ENCODE measurements around the gene PPP6R3. TPM values are rescaled to one million over a fixed set of nuclear protein-coding genes. Genes with fewer than 3 reads are reported as not detected.
A peak's percentile ranks its signal among the peaks of the same experiment; 100 is the strongest.

PPP6R3 gene
- total RNA-seq, 3 donors from 2014 or later = 126 to 129 (median 128) TPM

DNA sequence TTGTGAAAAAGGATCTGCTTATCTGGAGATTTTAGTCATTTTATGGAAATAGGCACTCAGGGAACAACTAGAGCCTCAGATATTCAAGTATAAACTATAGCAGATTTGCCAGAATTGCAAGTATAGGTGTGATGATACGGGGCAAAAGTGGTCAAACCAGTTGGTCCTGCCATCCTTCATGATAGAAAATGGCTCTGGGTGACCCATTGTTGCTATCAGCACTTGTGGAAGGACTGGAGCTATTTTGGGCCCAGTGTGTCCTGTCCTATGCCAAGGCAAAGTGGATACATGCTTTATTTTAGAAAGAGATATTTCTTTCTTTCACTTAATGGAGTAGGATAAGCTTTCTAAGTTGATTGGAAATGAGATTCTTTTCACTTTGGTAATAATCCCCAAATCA lies 85.2 kb downstream of the PPP6R3 start:
- no peak for ATAC-seq
- no peak for DNase-seq
- no peak overlapping the region for H3K4me3 Mint-ChIP-seq
- peaks cover 74% of the 10 kb centered on the region for H3K4me1 Mint-ChIP-seq (ENCODE audit: low read depth)
- H3K9me3 Mint-ChIP-seq = no peaks in the 10 kb centered on the region
- peaks cover 55% of the 10 kb centered on the region for H3K36me3 Mint-ChIP-seq (ENCODE audit: insufficient read depth)
- H3K27me3 Mint-ChIP-seq (ENCODE audit: low read depth) = no peaks in the 10 kb centered on the region

DNA sequence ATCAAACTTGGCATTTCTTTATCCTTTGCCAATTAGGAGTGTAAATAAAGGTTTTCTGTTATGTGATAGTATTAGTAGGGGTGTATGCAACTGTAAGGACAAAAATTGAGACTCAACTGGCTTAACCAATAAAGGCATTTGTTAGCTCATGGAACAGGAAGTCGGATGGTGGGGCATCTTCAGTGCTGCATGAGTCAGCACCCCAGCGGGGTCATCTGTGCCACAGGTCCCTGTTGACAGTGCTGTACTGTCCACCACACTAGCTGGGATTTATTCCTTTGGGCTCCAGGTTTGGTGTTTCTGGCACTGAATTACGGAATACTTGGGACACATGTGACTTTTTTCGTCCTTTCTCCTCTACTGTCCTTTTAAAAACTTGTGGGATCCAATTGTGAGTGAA lies 86.0 kb downstream of the PPP6R3 start:
- H3K36me3 Mint-ChIP-seq (ENCODE audit: insufficient read depth) = peaks cover 52% of the 10 kb centered on the region
- no peaks in the 10 kb centered on the region for H3K9me3 Mint-ChIP-seq
- peaks cover 73% of the 10 kb centered on the region for H3K4me1 Mint-ChIP-seq (ENCODE audit: low read depth)
- no peaks in the 10 kb centered on the region for H3K27me3 Mint-ChIP-seq (ENCODE audit: low read depth)
- no peak for ATAC-seq
- no peak overlapping the region for H3K4me3 Mint-ChIP-seq
- DNase-seq = no peak

DNA sequence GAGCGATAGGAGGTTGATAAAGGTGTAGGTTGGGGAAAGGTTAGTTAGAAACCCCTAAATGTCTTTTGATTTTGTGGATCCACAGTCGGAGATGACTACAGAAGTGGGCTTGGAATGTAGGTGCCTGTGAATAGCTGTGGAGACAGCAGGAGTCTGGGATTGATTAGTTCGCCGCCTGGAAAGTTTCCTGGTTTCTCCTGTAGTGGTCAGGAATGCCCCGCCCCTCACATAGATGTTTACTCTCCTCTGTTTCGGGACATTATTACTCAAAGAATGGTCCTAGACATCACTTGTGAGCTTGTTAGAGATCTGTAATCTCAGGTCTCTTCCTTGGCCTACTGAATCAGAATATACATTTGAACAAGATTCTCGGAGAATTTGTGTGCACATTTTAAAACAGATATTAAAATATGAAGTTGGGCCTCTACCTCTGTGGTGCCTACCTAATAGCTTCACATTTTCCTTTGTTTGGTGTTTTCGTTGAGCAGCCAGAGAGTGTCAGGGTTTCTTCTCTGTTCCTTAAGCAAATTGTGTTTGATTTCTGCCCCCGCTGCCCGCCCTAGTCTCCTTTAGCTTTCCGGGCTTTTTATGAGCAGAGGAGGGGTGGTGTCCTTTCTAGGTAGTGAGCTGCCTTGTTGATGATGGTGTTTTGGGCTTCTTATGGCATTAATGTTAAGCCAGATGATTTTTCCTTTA lies 89.4 kb downstream of the PPP6R3 start:
- no peaks in the 10 kb centered on the region for H3K9me3 Mint-ChIP-seq
- peak; percentile 34 to 42 for ATAC-seq
- peaks cover 53% of the 10 kb centered on the region for H3K36me3 Mint-ChIP-seq (ENCODE audit: insufficient read depth)
- peaks cover 70% of the 10 kb centered on the region for H3K4me1 Mint-ChIP-seq (ENCODE audit: low read depth)
- DNase-seq = no peak
- no peaks in the 10 kb centered on the region for H3K27me3 Mint-ChIP-seq (ENCODE audit: low read depth)
- peak overlapping the region; percentile 66 for H3K4me3 Mint-ChIP-seq

DNA sequence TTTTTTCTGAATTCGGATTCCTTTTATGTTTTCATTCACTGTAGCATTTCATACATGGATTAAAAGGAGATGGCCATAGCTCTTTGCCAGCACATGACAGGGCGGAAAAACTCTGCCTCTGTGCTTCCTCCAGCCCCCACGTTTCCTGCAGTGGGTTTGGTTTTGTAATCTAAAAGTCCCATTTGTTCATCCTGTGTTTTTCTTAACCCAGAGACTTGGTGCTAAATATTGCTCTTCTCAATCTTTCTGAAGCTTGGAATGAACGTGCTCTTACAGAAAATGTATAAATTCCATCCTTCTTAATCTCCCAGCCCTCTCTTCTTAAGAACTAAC lies 89.9 kb downstream of the PPP6R3 start:
- ATAC-seq (peak; percentile 59 to 62), DNase-seq (peak; percentile 23)
- Mint-ChIP-seq H3K27me3 (ENCODE audit: low read depth) (no peaks in the 10 kb centered on the region), H3K36me3 (ENCODE audit: insufficient read depth) (peaks cover 53% of the 10 kb centered on the region), H3K4me1 (ENCODE audit: low read depth) (peaks cover 66% of the 10 kb centered on the region), H3K4me3 (peak overlapping the region; percentile 66), H3K9me3 (no peaks in the 10 kb centered on the region)

DNA sequence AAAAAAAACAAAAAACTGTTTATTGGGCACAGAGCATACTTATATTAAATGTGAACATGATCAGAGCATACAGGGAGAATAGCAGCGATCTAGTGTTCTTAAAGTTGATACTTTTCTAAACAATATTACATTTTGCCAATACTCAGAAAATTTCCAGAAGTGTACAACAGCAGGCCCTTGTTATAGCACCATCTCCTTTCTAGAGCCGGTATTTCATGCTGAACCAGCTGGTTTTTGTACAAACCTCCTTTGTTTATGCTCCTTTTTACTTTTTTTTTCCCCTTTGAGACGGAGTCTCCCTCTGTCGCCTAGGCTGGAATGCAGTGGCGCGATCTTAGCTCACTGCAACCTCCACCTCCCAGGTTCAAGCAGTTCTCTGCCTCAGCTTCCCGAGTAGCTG lies 90.7 kb downstream of the PPP6R3 start:
- no peaks in the 10 kb centered on the region for H3K9me3 Mint-ChIP-seq
- H3K4me3 Mint-ChIP-seq = no peak overlapping the region
- H3K27me3 Mint-ChIP-seq (ENCODE audit: low read depth) = no peaks in the 10 kb centered on the region
- no peak for DNase-seq
- peaks cover 64% of the 10 kb centered on the region for H3K4me1 Mint-ChIP-seq (ENCODE audit: low read depth)
- ATAC-seq = no peak
- peaks cover 54% of the 10 kb centered on the region for H3K36me3 Mint-ChIP-seq (ENCODE audit: insufficient read depth)

DNA sequence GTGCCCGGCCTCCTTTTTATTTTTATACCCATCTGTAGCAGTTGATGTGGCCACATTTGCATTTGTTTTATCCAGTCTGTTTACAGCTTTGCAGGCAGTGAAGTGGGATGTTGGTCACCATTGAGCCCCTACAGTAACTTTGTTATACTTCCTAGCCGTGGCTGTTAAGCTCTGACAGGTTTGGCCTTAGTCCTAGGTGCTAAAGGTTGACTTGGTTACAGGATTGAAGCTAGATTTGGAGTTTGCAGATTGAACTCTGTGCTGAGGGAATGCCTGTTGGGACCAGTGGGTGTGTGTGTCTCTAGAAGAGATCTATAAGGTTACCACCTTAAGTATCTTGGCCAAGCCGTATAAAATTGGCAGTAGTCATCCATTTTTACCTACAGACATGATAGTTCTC lies 91.2 kb downstream of the PPP6R3 start:
- H3K9me3 Mint-ChIP-seq = no peaks in the 10 kb centered on the region
- no peak overlapping the region for H3K4me3 Mint-ChIP-seq
- ATAC-seq (no peak), DNase-seq (no peak)
- H3K36me3 Mint-ChIP-seq (ENCODE audit: insufficient read depth) = peaks cover 53% of the 10 kb centered on the region
- peaks cover 58% of the 10 kb centered on the region for H3K4me1 Mint-ChIP-seq (ENCODE audit: low read depth)
- no peaks in the 10 kb centered on the region for H3K27me3 Mint-ChIP-seq (ENCODE audit: low read depth)

DNA sequence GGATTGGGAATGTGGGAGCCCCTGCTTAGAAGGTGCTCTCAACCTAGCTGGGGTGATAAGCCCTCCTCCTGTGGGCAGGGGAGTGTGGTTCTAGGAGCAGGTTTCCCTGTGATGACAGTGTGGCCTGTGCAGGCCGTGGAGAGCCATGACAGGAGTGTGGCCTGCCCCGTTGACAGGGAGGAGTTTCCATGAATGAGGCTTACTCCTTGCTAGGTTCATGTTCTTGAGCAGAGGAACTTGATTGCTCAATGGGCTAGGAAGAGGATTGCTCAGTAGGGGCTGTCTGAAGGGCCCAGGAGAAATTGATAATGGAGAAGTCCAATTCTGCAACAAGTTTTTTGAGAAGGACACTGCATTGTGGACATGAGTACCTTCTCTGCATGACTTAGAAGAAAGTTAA lies 92.0 kb downstream of the PPP6R3 start:
- no peaks in the 10 kb centered on the region for H3K27me3 Mint-ChIP-seq (ENCODE audit: low read depth)
- H3K4me1 Mint-ChIP-seq (ENCODE audit: low read depth) = peaks cover 50% of the 10 kb centered on the region
- no peak for ATAC-seq
- H3K4me3 Mint-ChIP-seq = no peak overlapping the region
- DNase-seq = no peak
- H3K9me3 Mint-ChIP-seq = no peaks in the 10 kb centered on the region
- peaks cover 54% of the 10 kb centered on the region for H3K36me3 Mint-ChIP-seq (ENCODE audit: insufficient read depth)

DNA sequence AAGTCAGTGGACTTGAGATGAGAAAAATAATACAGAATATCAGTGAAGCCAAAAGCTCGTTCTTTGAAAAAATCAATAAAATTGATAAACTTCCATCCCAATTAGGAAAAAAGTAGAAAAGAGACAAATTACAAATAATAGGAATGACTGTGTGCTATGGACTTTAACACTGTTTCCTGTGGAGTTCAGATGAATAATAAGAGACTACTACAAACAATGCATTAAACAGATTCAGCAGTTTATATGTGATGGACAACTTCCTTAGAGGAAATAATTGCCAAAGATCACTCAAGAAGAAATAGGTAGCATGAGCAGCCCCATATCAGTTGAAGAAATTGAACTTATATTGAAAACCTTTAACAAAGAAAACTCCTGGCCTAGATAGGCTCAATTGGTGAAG lies 99.7 kb downstream of the PPP6R3 start:
- Mint-ChIP-seq H3K9me3 (no peaks in the 10 kb centered on the region), H3K4me1 (ENCODE audit: low read depth) (peaks cover 2% of the 10 kb centered on the region), H3K4me3 (no peak overlapping the region), H3K27me3 (ENCODE audit: low read depth) (no peaks in the 10 kb centered on the region), H3K36me3 (ENCODE audit: insufficient read depth) (peaks cover 54% of the 10 kb centered on the region)
- no peak for ATAC-seq
- no peak for DNase-seq

DNA sequence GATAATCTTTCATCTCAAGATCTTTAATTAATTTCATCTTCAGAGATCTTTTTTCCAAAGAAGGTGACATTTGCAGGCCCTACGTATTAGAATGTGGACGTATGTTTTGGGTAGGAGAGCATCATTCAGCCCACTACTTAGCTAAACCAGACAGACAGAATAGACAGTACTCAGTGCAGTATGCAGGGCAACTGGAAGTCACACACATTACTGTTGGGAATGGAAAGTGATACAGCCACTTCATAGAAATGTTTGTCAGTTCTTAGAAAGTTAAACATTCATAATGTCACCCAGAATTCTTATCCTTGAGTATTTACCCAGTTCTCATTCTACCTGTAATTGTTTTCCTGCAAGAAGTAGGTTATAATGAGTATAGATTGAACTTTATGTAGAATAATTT lies 102.9 kb downstream of the PPP6R3 start:
- no peaks in the 10 kb centered on the region for H3K27me3 Mint-ChIP-seq (ENCODE audit: low read depth)
- no peak for ATAC-seq
- no peaks in the 10 kb centered on the region for H3K9me3 Mint-ChIP-seq
- H3K36me3 Mint-ChIP-seq (ENCODE audit: insufficient read depth) = peaks cover 60% of the 10 kb centered on the region
- no peak for DNase-seq
- no peak overlapping the region for H3K4me3 Mint-ChIP-seq
- peaks cover 12% of the 10 kb centered on the region for H3K4me1 Mint-ChIP-seq (ENCODE audit: low read depth)

DNA sequence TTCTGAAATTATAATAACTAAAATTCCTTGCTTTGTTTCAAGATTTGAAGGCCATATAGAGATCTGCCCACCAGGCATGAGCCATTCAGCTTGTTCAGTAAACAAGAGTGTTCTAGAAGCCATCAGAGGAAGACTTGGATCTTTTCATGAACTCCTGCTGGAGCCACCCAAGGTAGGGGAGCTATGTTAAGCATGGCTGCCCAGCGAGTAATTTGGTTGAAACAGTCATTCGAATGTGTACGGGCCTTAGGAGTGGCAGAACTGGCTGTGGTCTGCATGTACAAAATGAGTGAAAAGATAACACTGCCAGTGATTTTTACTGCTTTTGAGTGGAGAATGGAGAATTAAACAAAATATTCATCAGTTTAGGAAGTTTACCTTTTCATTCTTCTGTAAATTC lies 103.7 kb downstream of the PPP6R3 start:
- no peaks in the 10 kb centered on the region for H3K9me3 Mint-ChIP-seq
- ATAC-seq = no peak
- H3K4me1 Mint-ChIP-seq (ENCODE audit: low read depth) = peaks cover 16% of the 10 kb centered on the region
- no peaks in the 10 kb centered on the region for H3K27me3 Mint-ChIP-seq (ENCODE audit: low read depth)
- no peak overlapping the region for H3K4me3 Mint-ChIP-seq
- peaks cover 54% of the 10 kb centered on the region for H3K36me3 Mint-ChIP-seq (ENCODE audit: insufficient read depth)
- no peak for DNase-seq

DNA sequence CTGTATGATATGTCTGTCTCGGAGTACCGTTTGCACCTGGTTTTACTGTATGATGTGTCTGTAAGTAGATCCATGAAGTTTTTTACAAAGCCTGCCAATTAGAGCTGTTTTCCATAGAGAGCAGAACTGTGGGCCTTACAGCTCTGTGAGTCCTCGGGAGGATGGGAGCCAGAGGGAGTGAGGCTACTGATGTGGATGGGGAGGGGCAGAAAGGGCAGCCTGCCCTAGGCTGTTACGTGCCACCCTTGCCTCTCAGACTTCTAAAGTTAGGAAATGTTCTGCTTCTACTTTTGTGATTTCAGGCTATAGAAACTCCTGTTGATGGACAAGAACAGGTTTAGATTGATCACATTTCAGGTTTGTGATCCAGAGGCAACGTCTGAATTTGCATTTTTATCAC lies 105.2 kb downstream of the PPP6R3 start:
- Mint-ChIP-seq H3K4me3 (no peak overlapping the region), H3K36me3 (ENCODE audit: insufficient read depth) (peaks cover 50% of the 10 kb centered on the region), H3K27me3 (ENCODE audit: low read depth) (no peaks in the 10 kb centered on the region), H3K4me1 (ENCODE audit: low read depth) (peaks cover 20% of the 10 kb centered on the region), H3K9me3 (no peaks in the 10 kb centered on the region)
- no peak for ATAC-seq
- DNase-seq = no peak

DNA sequence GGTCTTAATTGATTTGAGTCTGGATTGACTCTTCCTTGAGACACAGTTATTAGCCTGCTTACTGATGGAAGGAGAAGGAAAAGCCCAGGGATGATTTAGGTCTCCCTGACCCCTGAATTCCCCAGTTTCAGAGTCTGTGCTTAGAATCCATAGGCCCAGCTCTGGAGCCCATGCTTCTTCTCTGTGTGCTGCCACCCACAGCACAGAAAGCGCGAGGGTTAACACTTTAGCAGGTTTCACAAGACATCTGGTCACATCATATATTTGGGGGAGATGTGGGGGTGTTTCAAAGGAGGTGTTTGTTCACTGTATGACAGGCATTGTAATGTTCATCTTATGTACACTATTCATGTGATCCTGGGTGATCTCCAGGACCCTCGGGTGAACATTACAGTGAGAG lies 107.0 kb downstream of the PPP6R3 start:
- Mint-ChIP-seq H3K4me3 (no peak overlapping the region), H3K36me3 (ENCODE audit: insufficient read depth) (peaks cover 47% of the 10 kb centered on the region), H3K4me1 (ENCODE audit: low read depth) (peaks cover 20% of the 10 kb centered on the region), H3K27me3 (ENCODE audit: low read depth) (no peaks in the 10 kb centered on the region), H3K9me3 (no peaks in the 10 kb centered on the region)
- ATAC-seq = no peak
- no peak for DNase-seq

DNA sequence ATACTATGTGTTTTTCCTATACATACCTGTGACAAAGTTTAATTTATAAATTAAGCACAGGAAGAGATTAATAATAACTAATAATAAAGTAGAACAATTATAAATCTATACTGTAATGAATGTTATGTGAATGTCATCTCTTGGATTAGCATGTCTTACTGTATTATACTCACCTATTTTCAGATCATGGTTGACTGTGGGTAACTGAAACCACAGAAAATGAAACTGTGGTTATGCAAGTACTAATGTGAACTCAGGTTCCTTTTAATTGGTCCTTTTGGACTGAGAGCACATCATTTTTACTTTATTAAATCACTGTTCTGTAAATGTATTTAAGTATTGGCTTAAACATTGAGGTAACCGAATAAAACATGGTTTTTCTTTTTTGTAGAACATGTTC lies 108.8 kb downstream of the PPP6R3 start:
- Mint-ChIP-seq H3K4me3 (no peak overlapping the region), H3K36me3 (ENCODE audit: insufficient read depth) (peaks cover 50% of the 10 kb centered on the region), H3K27me3 (ENCODE audit: low read depth) (no peaks in the 10 kb centered on the region), H3K4me1 (ENCODE audit: low read depth) (peaks cover 18% of the 10 kb centered on the region), H3K9me3 (no peaks in the 10 kb centered on the region)
- ATAC-seq (peak; percentile 65 to 71), DNase-seq (no peak)

DNA sequence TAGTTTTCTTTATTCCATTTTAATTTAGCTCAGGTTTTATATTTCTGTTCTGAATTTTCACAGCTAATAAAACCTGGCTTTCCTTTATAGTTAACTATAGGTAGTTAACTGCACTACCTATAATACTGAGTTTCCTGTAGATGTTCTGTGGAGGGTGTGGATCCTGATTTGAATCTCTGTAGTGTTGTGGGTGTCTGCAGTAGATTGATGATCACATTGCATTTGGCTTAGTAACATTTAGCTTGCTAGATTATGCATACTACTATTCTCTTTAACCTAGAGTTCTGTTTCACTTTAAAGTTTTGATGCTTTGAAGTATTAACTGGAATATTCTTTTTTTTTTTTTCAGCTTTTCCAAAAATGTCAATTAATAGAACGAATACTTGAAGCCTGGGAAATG lies 110.1 kb downstream of the PPP6R3 start:
- Mint-ChIP-seq H3K4me1 (ENCODE audit: low read depth) (peaks cover 18% of the 10 kb centered on the region), H3K27me3 (ENCODE audit: low read depth) (no peaks in the 10 kb centered on the region), H3K36me3 (ENCODE audit: insufficient read depth) (peaks cover 41% of the 10 kb centered on the region), H3K9me3 (no peaks in the 10 kb centered on the region), H3K4me3 (no peak overlapping the region)
- no peak for DNase-seq
- ATAC-seq = no peak

DNA sequence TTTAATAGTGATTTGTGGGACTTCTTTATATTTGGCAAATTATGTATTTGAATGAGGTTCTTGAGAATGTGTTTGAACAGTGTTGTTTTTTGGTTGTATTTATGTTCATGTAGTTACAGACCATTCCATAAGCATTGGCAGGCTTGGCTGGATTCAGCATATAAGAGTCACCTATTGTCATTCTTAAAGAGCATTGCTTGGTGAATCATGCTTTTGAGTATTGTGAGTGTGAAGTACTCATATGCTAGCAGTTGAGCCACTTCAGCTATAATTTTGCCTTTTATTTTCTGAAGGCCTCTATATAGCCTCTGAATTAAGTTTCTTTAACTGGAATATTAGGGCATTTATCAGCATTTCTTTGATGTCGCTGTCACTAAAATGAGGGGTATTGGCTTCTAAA lies 113.8 kb downstream of the PPP6R3 start:
- no peak for DNase-seq
- Mint-ChIP-seq H3K4me3 (no peak overlapping the region), H3K4me1 (ENCODE audit: low read depth) (peaks cover 4% of the 10 kb centered on the region), H3K9me3 (no peaks in the 10 kb centered on the region), H3K27me3 (ENCODE audit: low read depth) (no peaks in the 10 kb centered on the region), H3K36me3 (ENCODE audit: insufficient read depth) (peaks cover 45% of the 10 kb centered on the region)
- no peak for ATAC-seq

Data from activated T-cell treated with anti-CD3 and anti-CD28 coated beads, Interleukin-2, amount 50 U/mL, for 4 hours (primary cell).